Measurements from ENCODE around the gene MYRIP. TPM values are rescaled to one million over a fixed set of nuclear protein-coding genes. Genes with fewer than 3 reads are reported as not detected.
"Not testable (repeated sequence)": the region's sequence is repeated elsewhere in the genome, so short reads cannot be mapped to it uniquely, and the experiment has no call there.

The MYRIP gene
- total and polyA plus RNA-seq, 11 donors: 0.42 to 2.2 (median 0.90) TPM

- H3K4me1 ChIP-seq: no peaks in the 10 kb centered on the region
- ATAC-seq: no peak
- H3K9me3 ChIP-seq: no peaks in the 10 kb centered on the region
- TF ChIP-seq POLR2A (IDR thresholded peaks at IDR 0.05): no peak
- TF ChIP-seq CTCF (IDR thresholded peaks at IDR 0.05): no peak
- DNase-seq: no peak
- no peaks in the 10 kb centered on the region for H3K36me3 ChIP-seq
- 90 to 95% (median 92%) methylated on average over 3 of the region's 3 CpGs for WGBS, 4 donors
- no peak overlapping the region for H3K27ac ChIP-seq
- no peak overlapping the region for H3K4me3 ChIP-seq
- no peaks in the 10 kb centered on the region for H3K27me3 ChIP-seq
- intact Hi-C loops (cut with DNase I): no loop called here
Measured at GRCh38 chr3:40071683-40072238, 262.4 kb downstream of the MYRIP start.

GRCh38 chr3:40073310-40074007 lies 264.1 kb downstream of the MYRIP start:
- ATAC-seq: no peak
- no peak for TF ChIP-seq POLR2A (IDR thresholded peaks at IDR 0.05)
- TF ChIP-seq CTCF (IDR thresholded peaks at IDR 0.05): no peak

GRCh38 chr3:40077139-40077538 lies 267.7 kb downstream of the MYRIP start:
- H3K36me3 ChIP-seq; H3K27ac ChIP-seq; H3K27me3 ChIP-seq; ATAC-seq; H3K4me3 ChIP-seq; DNase-seq; intact Hi-C loops (cut with DNase I); H3K4me1 ChIP-seq: not testable (repeated sequence)
- peaks cover 0 to 10% (median 0%) of the 10 kb centered on the region in 12 donors for H3K9me3 ChIP-seq
- 90 to 94% (median 91%) methylated on average over 6 of the region's 6 CpGs for WGBS, 4 donors

More at GRCh38 chr3:40073310-40074007, 264.1 kb downstream of the MYRIP start:
- H3K36me3 ChIP-seq: no peaks in the 10 kb centered on the region
- H3K9me3 ChIP-seq: no peaks in the 10 kb centered on the region
- no peak overlapping the region for H3K27ac ChIP-seq
- intact Hi-C loops (cut with DNase I): no loop called here
- H3K4me1 ChIP-seq: no peaks in the 10 kb centered on the region
- no peaks in the 10 kb centered on the region for H3K27me3 ChIP-seq
- 64 to 74% (median 68%) methylated on average over 11 of the region's 11 CpGs for WGBS, 4 donors
- DNase-seq: no peak
- no peak overlapping the region for H3K4me3 ChIP-seq

GRCh38 chr3:40077828-40078492 lies 268.6 kb downstream of the MYRIP start:
- H3K36me3 ChIP-seq; ATAC-seq; H3K27me3 ChIP-seq; intact Hi-C loops (cut with DNase I); H3K27ac ChIP-seq; H3K4me3 ChIP-seq; H3K4me1 ChIP-seq; DNase-seq: not testable (repeated sequence)
- 96 to 98% (median 97%) methylated on average over 30 to 41 of the region's 41 CpGs for WGBS, 4 donors
- H3K9me3 ChIP-seq: peaks cover 0 to 10% (median 0%) of the 10 kb centered on the region in 12 donors

- 76 to 81% (median 79%) methylated on average over 3 of the region's 3 CpGs for WGBS, 4 donors
- intact Hi-C loops (cut with DNase I): no loop called here
- H3K4me3 ChIP-seq: no peak overlapping the region
- H3K9me3 ChIP-seq: peaks cover 0 to 10% (median 0%) of the 10 kb centered on the region in 12 donors
- no peaks in the 10 kb centered on the region for H3K27me3 ChIP-seq
- TF ChIP-seq POLR2A (IDR thresholded peaks at IDR 0.05): no peak
- TF ChIP-seq CTCF (IDR thresholded peaks at IDR 0.05): no peak
- no peak for ATAC-seq
- DNase-seq: no peak
- H3K4me1 ChIP-seq: no peaks in the 10 kb centered on the region
- no peaks in the 10 kb centered on the region for H3K36me3 ChIP-seq
- no peak overlapping the region for H3K27ac ChIP-seq
Measured at GRCh38 chr3:40078590-40078989, 269.2 kb downstream of the MYRIP start.
